ENCODE data around the gene CD22. TPM values are rescaled to one million over a fixed set of nuclear protein-coding genes. Genes with fewer than 3 reads are reported as not detected.
A peak's percentile ranks its signal among the peaks of the same experiment; 100 is the strongest.

The CD22 gene
- total RNA-seq, 1 experiment from 2014 or later = not detected

GRCh38 chr19:35290381-35291127 lies 38.4 kb upstream of the CD22 start:
- H4K91ac ChIP-seq (ENCODE audit: insufficient read length, low read depth, low read length) = no peak overlapping the region
- H3K27me3 Mint-ChIP-seq (ENCODE audit: low read depth) = peaks cover 7% of the 10 kb centered on the region

More at GRCh38 chr19:35290381-35291127, 38.4 kb upstream of the CD22 start:
- TF ChIP-seq, protein P1, sequence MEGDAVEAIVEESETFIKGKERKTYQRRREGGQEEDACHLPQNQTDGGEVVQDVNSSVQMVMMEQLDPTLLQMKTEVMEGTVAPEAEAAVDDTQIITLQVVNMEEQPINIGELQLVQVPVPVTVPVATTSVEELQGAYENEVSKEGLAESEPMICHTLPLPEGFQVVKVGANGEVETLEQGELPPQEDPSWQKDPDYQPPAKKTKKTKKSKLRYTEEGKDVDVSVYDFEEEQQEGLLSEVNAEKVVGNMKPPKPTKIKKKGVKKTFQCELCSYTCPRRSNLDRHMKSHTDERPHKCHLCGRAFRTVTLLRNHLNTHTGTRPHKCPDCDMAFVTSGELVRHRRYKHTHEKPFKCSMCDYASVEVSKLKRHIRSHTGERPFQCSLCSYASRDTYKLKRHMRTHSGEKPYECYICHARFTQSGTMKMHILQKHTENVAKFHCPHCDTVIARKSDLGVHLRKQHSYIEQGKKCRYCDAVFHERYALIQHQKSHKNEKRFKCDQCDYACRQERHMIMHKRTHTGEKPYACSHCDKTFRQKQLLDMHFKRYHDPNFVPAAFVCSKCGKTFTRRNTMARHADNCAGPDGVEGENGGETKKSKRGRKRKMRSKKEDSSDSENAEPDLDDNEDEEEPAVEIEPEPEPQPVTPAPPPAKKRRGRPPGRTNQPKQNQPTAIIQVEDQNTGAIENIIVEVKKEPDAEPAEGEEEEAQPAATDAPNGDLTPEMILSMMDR (conservative IDR thresholded peaks at IDR 0.05) = no peak
- Histone ChIP-seq H2AFZ (ENCODE audit: low read length) (no peak overlapping the region), H3K4me2 (ENCODE audit: insufficient read depth, insufficient read length, low read length) (no peak overlapping the region), H3K14ac (ENCODE audit: insufficient read depth, low read length) (no peak overlapping the region), H3K56ac (ENCODE audit: insufficient read length, low read depth, low read length) (no peak overlapping the region), H4K20me1 (ENCODE audit: control insufficient read depth, insufficient read depth, insufficient read length) (no peaks in the 10 kb centered on the region), H4K8ac (replicated peaks; ENCODE audit: insufficient read length, low read depth, low read length) (no peak overlapping the region), H3K18ac (ENCODE audit: insufficient read length, low read depth, low read length) (no peak overlapping the region), H2BK12ac (ENCODE audit: insufficient read length, low read depth, low read length) (no peak overlapping the region), H2BK5ac (ENCODE audit: insufficient read length, low read length) (no peak overlapping the region), H3K4ac (ENCODE audit: low read depth, low read length) (no peak overlapping the region), H4K5ac (ENCODE audit: insufficient read length, low read depth, low read length) (no peak overlapping the region), H3K27me3 (ENCODE audit: insufficient read depth, low read length) (no peaks in the 10 kb centered on the region), H2BK15ac (ENCODE audit: low read depth, low read length) (no peak overlapping the region), H3K79me1 (ENCODE audit: insufficient read depth, low read depth, low read length, poor library complexity, severe bottlenecking) (no peaks in the 10 kb centered on the region), H3K23me2 (ENCODE audit: insufficient read length, low read depth, low read length, poor library complexity, severe bottlenecking) (no peaks in the 10 kb centered on the region), H3T11ph (ENCODE audit: low read length) (no peak overlapping the region), H3K4me1 (ENCODE audit: insufficient read depth, low read length) (no peaks in the 10 kb centered on the region), H2BK20ac (ENCODE audit: low read depth, low read length, poor library complexity, severe bottlenecking) (no peak overlapping the region), H2BK120ac (ENCODE audit: low read depth, low read length, poor library complexity, severe bottlenecking) (no peak overlapping the region), H3K9me3 (ENCODE audit: control insufficient read depth, low read depth, low read length) (no peaks in the 10 kb centered on the region), H3K79me2 (ENCODE audit: insufficient read depth, low read length) (no peaks in the 10 kb centered on the region), H3K23ac (ENCODE audit: insufficient read length, low read depth, low read length) (no peak overlapping the region), H3K9ac (ENCODE audit: extremely low read depth, insufficient read length, low read length) (no peak overlapping the region), H3K27ac (ENCODE audit: insufficient read length, low read depth, low read length) (no peak overlapping the region), H2AK5ac (ENCODE audit: insufficient read length, low read length) (no peak overlapping the region)
- Mint-ChIP-seq H3K4me1 (peaks cover 17 to 25% of the 10 kb centered on the region in 2 experiments), H3K27ac (peak overlapping the region in 2 of 3 experiments; percentile 51 to 79; a peak in 3 of 7 replicates), H3K36me3 (ENCODE audit: insufficient read depth in 1 of 3, low read depth in 3 of 3) (no peaks in the 10 kb centered on the region), H3K9me3 (no peaks in the 10 kb centered on the region), H3K4me3 (no peak overlapping the region; a peak in 1 of 5 replicates)
- DNase-seq = no peak
- WGBS (ENCODE audit: extremely low coverage, insufficient read length, low lambda C conversion rate) = no CpG with 5 or more reads among the region's 20 CpGs

Data from H9 (cell line).